Activated naive CD4-positive, alpha-beta T cell treated with anti-CD3 and anti-CD28 coated beads, Interleukin-2, amount 50 U/mL, for 72 hours (primary cell): ENCODE data around the gene MT4. TPM values are rescaled to one million over a fixed set of nuclear protein-coding genes. Genes with fewer than 3 reads are reported as not detected.
A peak's percentile ranks its signal among the peaks of the same experiment; 100 is the strongest.

Experiments
- ATAC-seq, 2 donors: fragments of 150-1000 bp; cut with Tn5 transposase; 2 replicates each; pipeline ENCODE4 v1.10.0; 2021; ENCODE audit warnings: mild to moderate bottlenecking in 2 of 2, moderate library complexity in 2 of 2
- DNase-seq, 2 donors: peaks; one replicate each; pipeline ENCODE4 v3.0.0; 2021 to 2022; ENCODE audit warnings: low spot score in 2 of 2
- H3K27ac Mint-ChIP-seq, 2 donors: one replicate each; pipeline ENCODE4 v1.8.0; 2022; ENCODE audit warnings: mild to moderate bottlenecking in 2 of 2, mixed read lengths in 2 of 2
- H3K36me3 Mint-ChIP-seq, 2 donors: one replicate each; pipeline ENCODE4 v1.8.0; 2022; ENCODE audit warnings: mixed read lengths in 2 of 2
- H3K9me3 Mint-ChIP-seq, 2 donors: one replicate each; pipeline ENCODE4 v1.8.0; 2022; ENCODE audit warnings: mixed read lengths in 2 of 2
- total RNA-seq, 2 donors: library from RNA; stranded (reverse); gene quantifications; one replicate each; pipeline ENCODE4 v1.2.3, GENCODE V29; 2022

MT4 gene
- not detected for total RNA-seq

GRCh38 chr16:56564793-56565477, at the start of gene MT4:
Gene MT4, plus strand, starts transcription at chr16:56565073. Its CDS starts 56 bp downstream, at chr16:56565129.
- Mint-ChIP-seq H3K9me3 (no peaks in the 10 kb centered on the region), H3K27ac (no peak within 1 kb of the TSS), H3K36me3 (no peaks in the 10 kb centered on the region)
- ATAC-seq (no peak), DNase-seq (no peak)

DNA sequence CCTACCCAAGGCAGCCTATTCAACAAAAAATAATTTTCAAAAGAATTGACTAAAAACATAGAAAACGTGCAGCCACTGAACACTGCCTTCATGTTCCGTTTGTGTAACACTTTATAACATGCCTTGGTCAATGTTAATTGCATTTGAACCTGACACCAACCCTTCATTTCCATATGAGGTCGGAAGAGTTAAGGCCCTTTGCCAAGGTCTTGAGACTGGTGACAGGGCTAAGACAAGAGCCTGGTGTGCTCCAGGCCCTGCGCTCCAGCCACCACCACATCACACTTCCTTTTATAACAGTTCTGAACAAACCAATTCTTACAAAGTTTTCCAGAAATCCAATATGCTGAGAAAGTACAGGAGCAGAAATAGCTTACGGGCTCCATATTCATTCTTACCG, 49.2 kb upstream of the MT4 start:
- H3K27ac Mint-ChIP-seq, result no peak overlapping the region
- ATAC-seq, result no peak
- H3K9me3 Mint-ChIP-seq, result no peaks in the 10 kb centered on the region
- DNase-seq, result no peak
- H3K36me3 Mint-ChIP-seq, result no peaks in the 10 kb centered on the region

- H3K9me3 Mint-ChIP-seq, result no peaks in the 10 kb centered on the region
- DNase-seq (no peak), ATAC-seq (no peak)
- H3K36me3 Mint-ChIP-seq, result no peaks in the 10 kb centered on the region
- no peak overlapping the region for H3K27ac Mint-ChIP-seq
These were observed 47.7 kb upstream of the MT4 start for GRCh38 chr16:56517206-56517605.

- Mint-ChIP-seq H3K36me3 (no peaks in the 10 kb centered on the region), H3K9me3 (no peaks in the 10 kb centered on the region), H3K27ac (no peak overlapping the region)
These were observed 46.4 kb upstream of the MT4 start for GRCh38 chr16:56518425-56518824.

GRCh38 chr16:56519459-56520250, 45.2 kb upstream of the MT4 start, which contains the start of gene BBS2:
Gene BBS2, minus strand, starts transcription at chr16:56520024. Its CDS starts 162 bp downstream, at chr16:56519862.
- ATAC-seq (peak; percentile 93 to 94), DNase-seq (peak; percentile 89 to 98)
- Mint-ChIP-seq H3K27ac (peak within 1 kb of the TSS; percentile 6 to 77), H3K9me3 (no peaks in the 10 kb centered on the region), H3K36me3 (no peaks in the 10 kb centered on the region)

More at GRCh38 chr16:56518425-56518824, 46.4 kb upstream of the MT4 start:
- DNase-seq, result no peak
- no peak for ATAC-seq

- Mint-ChIP-seq H3K27ac (peak overlapping the region; percentile 6 to 77), H3K36me3 (no peaks in the 10 kb centered on the region), H3K9me3 (no peaks in the 10 kb centered on the region)
- DNase-seq, result no peak
- ATAC-seq, result no peak
These were observed 44.7 kb upstream of the MT4 start for GRCh38 chr16:56520251-56520577.

DNA sequence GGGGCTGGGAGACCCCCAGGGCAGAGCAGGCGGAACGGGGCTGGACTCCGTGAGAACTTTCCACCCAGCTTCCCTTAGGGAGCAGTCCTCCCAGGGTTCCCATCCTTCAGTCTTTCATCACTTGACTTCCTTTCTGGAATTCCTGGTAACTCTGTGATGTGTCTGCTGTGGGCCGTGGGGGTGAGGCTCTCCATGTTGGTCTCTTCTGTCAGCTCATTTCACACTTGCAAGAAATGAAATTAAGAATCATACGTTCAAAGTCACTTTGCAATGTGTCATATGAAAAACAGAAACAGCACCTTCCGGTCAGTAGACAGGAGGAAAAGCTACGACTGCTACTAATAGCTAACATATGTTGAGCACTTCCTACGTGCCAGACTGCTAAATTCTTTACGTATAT, 39.6 kb upstream of the MT4 start:
- H3K9me3 Mint-ChIP-seq, result no peaks in the 10 kb centered on the region
- DNase-seq (no peak), ATAC-seq (no peak)

DNA sequence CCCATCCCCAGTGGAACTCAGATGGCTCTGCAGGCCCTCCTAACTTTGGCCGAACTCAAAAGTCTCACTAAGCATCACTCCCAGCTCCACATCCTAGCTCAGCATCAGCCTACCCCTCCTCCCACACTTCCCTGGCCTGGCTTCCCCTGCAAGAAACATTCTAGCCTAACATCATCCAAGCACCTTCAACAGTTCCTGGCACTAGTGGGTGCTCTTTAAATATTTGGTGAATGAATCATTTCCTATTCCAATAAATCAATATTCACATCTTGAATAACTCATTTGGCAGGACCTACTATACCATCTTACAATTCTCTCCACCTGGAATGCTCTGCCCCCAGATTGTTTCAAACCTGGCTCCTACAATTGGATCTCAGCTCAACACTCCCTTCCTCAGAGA, 34.0 kb upstream of the MT4 start:
- ATAC-seq, result no peak
- DNase-seq, result no peak
- no peaks in the 10 kb centered on the region for H3K36me3 Mint-ChIP-seq
- no peak overlapping the region for H3K27ac Mint-ChIP-seq
- H3K9me3 Mint-ChIP-seq, result no peaks in the 10 kb centered on the region

More for the DNA sequence above, 39.6 kb upstream of the MT4 start:
- Mint-ChIP-seq H3K36me3 (no peaks in the 10 kb centered on the region), H3K27ac (no peak overlapping the region)

- DNase-seq (no peak), ATAC-seq (no peak)
- H3K36me3 Mint-ChIP-seq, result no peaks in the 10 kb centered on the region
- H3K9me3 Mint-ChIP-seq, result no peaks in the 10 kb centered on the region
- H3K27ac Mint-ChIP-seq, result no peak overlapping the region
These were observed 32.2 kb upstream of the MT4 start for GRCh38 chr16:56532714-56533113.

- ATAC-seq (no peak), DNase-seq (no peak)
- H3K36me3 Mint-ChIP-seq, result no peaks in the 10 kb centered on the region
- H3K9me3 Mint-ChIP-seq, result no peaks in the 10 kb centered on the region
- no peak overlapping the region for H3K27ac Mint-ChIP-seq
These were observed 30.0 kb upstream of the MT4 start for GRCh38 chr16:56534847-56535383.

DNA sequence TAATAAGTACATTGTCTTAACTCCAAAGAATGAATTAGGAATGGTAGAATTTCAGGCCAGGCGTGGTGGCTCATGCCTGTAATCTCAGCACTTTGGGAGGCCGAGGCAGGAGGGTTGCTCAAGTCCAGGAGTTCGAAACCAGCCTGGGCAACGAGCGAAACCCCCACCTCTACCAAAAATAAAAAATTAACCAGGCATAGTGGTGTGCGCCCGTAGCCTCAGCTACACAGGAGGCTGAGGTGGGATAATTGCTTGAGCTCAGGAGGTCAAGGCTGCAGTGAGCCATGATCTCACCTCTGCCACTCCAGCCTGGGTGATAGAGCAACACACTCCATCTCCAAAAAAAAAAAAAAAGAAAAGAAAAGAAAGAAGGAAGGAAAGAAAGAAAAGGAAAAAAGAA, 26.5 kb upstream of the MT4 start:
- H3K36me3 Mint-ChIP-seq, result no peaks in the 10 kb centered on the region
- DNase-seq (no peak), ATAC-seq (no peak)
- peaks cover 0 to 3% of the 10 kb centered on the region in 2 donors for H3K9me3 Mint-ChIP-seq
- H3K27ac Mint-ChIP-seq, result no peak overlapping the region

DNA sequence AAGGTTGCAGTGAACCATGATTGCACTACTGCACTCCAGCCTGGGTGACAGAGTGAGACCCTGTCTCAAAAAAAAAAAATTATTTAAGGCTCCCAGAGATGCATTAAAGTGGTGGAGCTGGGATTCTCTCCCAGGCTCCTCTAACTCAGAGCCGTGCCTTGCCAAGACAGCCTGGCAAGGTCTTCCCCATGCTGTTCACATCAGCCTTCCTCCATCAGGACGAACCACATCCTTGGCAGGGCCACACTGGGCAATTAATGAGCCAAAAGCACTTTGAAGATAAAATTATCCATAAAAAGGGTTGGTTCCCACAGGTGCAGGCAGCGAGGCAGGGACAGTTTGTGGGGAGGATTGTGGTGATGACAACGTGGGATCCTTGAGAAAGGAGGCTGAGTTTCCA, 25.2 kb upstream of the MT4 start:
- DNase-seq, result no peak
- H3K9me3 Mint-ChIP-seq, result peaks cover 0 to 3% of the 10 kb centered on the region in 2 donors
- no peaks in the 10 kb centered on the region for H3K36me3 Mint-ChIP-seq
- no peak for ATAC-seq
- H3K27ac Mint-ChIP-seq, result no peak overlapping the region

GRCh38 chr16:56542039-56542438, 22.8 kb upstream of the MT4 start:
- Mint-ChIP-seq H3K36me3 (no peaks in the 10 kb centered on the region), H3K9me3 (peaks cover 0 to 3% of the 10 kb centered on the region in 2 donors), H3K27ac (no peak overlapping the region)
- ATAC-seq, result no peak
- DNase-seq, result no peak

- H3K27ac Mint-ChIP-seq, result no peak overlapping the region
- no peaks in the 10 kb centered on the region for H3K36me3 Mint-ChIP-seq
- no peaks in the 10 kb centered on the region for H3K9me3 Mint-ChIP-seq
- ATAC-seq (no peak), DNase-seq (no peak)
These were observed 17.5 kb upstream of the MT4 start for GRCh38 chr16:56547120-56547948.

- Mint-ChIP-seq H3K9me3 (no peaks in the 10 kb centered on the region), H3K27ac (no peak overlapping the region), H3K36me3 (no peaks in the 10 kb centered on the region)
- ATAC-seq (no peak), DNase-seq (no peak)
These were observed 16.8 kb upstream of the MT4 start for GRCh38 chr16:56547949-56548567.

GRCh38 chr16:56549161-56549560, 15.7 kb upstream of the MT4 start:
- no peak for DNase-seq
- Mint-ChIP-seq H3K27ac (no peak overlapping the region), H3K36me3 (no peaks in the 10 kb centered on the region), H3K9me3 (no peaks in the 10 kb centered on the region)
- ATAC-seq, result no peak
